ENCODE results near the gene H3-3A.

The H3-3A gene

DNA sequence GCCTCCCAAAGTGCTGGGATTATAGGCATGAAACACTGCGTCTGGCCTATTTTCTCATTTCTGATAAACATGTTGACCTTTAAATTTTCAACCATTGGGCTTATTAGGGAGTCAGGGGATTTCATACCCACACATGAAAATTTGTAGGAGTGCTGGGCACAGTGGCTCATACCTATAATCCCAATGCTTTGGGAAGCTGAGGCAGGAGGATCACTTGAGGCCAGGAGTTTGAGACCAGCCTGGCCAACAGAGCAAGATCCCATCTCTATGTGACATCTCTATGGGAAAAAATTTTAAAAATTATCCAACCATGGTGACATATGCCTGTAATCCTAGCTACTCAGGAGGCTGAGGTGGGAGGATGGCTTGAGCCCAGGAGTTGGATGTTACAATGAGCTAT, 10.5 kb upstream of the H3-3A start:
- in situ Hi-C loops (cut with HindIII; ENCODE audit: low sequenced_read_pairs), result no loop called here

- in situ Hi-C loops (cut with HindIII; ENCODE audit: low sequenced_read_pairs), result no loop called here
Measured at GRCh38 chr1:226054519-226055327, 7.8 kb upstream of the H3-3A start.

- in situ Hi-C loops (cut with HindIII; ENCODE audit: low sequenced_read_pairs), result loop anchor here (5.0 kb wide), 1 partner anchor 67 kb away; no protein-coding TSS in a partner anchor
Measured at GRCh38 chr1:226059709-226060108, 2.8 kb upstream of the H3-3A start.

- in situ Hi-C loops (cut with HindIII; ENCODE audit: low sequenced_read_pairs), result loop anchor here (5.0 kb wide), 1 partner anchor 68 kb away; no protein-coding TSS in a partner anchor
Measured at GRCh38 chr1:226060427-226060826, 2.1 kb upstream of the H3-3A start.

- in situ Hi-C loops (cut with HindIII; ENCODE audit: low sequenced_read_pairs), result loop anchor here (5.0 kb wide), 1 partner anchor 69 kb away; no protein-coding TSS in a partner anchor
Measured at GRCh38 chr1:226061068-226061840, 1.3 kb upstream of the H3-3A start.

GRCh38 chr1:226061841-226062557, 517 bp upstream of the H3-3A start:
- in situ Hi-C loops (cut with HindIII; ENCODE audit: low sequenced_read_pairs), result loop anchor here (5.0 kb wide), 1 partner anchor 70 kb away; no protein-coding TSS in a partner anchor

DNA sequence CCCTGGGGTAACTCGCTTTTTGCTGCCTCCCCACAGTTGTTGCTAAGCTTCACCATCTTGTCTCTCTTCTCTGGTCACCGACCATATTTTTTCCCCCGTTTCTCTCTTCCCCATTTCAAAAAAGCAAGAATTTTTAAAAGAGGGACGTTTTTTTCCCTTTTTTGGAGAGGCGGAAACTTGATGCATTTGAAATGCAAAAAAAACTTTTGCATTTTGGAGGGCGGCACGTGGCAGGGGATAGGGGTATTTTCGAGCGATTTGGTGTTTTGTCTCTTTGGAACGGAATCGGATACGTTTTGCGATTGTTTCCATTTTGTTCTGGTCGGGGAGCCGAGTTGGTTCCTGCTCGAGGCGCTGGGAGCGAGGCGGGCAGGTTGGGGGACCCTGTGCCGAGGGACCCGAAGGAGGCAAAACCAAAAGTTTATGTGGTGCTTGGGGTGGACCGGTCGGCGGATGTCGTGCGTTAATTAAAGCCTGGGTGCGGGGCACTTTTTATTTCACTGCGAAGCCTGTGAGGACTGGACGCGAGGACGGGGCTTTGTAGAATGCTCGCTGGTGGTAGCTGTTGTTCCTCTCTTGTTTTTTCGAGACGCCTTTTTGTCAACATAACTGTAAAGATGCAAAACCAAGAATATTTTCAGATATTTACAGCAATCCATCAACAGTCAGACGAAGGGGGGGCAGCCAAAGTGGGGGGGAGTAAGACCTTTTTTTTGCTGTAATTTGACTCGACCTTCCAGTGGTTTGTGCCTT, 884 bp downstream of the H3-3A start:
- in situ Hi-C loops (cut with HindIII; ENCODE audit: low sequenced_read_pairs), result loop anchor here (5.0 kb wide), 1 partner anchor 71 kb away; no protein-coding TSS in a partner anchor

DNA sequence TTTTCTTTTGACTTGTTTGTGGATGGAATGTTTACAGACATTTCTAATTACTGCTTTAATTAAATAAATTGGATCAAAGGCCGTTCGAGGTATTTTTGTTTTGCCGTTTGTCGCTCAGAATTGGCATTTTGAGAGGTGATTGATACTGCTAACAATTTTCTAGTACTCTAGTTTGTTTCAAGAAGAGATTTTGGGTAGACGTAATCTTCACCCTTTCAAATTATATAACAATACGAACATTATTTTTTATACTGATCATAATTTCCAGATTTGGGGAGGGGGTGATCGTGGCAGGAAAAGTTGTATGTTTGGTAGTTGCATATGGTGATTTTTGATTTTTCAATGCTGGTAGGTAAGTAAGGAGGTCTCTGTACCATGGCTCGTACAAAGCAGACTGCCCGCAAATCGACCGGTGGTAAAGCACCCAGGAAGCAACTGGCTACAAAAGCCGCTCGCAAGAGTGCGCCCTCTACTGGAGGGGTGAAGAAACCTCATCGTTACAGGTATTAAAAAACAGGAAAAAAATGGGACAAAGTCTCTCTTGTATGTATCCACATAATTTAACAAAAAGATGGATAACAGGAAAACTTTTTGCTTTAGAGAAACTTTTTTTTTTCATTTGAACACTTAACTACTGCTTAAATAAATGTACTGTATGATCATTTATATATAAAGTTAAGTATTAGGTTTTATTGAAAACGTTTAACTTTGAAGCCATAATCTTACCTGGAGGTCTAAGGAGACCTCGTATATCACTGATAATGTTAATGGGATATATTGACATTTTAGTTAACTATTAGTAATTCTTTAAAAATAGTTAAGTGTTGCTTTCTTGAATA, 1.7 kb downstream of the H3-3A start:
- in situ Hi-C loops (cut with HindIII; ENCODE audit: low sequenced_read_pairs), result loop anchor here (5.0 kb wide), 1 partner anchor 72 kb away; no protein-coding TSS in a partner anchor

DNA sequence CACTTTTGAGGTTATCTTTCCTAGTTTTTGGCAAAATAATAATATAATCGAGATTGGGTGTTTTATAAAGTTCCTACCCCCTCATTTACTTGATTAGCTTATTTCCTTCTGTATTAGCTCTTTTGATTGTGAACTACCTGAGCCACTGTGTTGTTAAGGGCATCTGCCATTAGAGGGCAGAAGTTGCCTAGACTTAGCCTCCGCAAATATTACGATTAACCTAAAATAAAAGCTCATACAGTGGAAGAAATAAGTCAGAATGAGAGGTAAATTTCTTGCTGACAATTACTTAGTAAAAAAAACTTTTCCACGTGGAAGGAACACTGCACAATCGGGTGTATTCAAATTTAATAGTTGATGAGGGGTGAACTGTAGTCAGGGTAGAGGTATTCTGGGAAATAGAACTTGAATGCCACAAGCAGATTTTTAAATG, 2.3 kb downstream of the H3-3A start:
- in situ Hi-C loops (cut with HindIII; ENCODE audit: low sequenced_read_pairs), result loop anchor here (5.0 kb wide), 1 partner anchor 73 kb away; no protein-coding TSS in a partner anchor

GRCh38 chr1:226066415-226067078, 4.0 kb downstream of the H3-3A start:
- in situ Hi-C loops (cut with HindIII; ENCODE audit: low sequenced_read_pairs), result no loop called here

DNA sequence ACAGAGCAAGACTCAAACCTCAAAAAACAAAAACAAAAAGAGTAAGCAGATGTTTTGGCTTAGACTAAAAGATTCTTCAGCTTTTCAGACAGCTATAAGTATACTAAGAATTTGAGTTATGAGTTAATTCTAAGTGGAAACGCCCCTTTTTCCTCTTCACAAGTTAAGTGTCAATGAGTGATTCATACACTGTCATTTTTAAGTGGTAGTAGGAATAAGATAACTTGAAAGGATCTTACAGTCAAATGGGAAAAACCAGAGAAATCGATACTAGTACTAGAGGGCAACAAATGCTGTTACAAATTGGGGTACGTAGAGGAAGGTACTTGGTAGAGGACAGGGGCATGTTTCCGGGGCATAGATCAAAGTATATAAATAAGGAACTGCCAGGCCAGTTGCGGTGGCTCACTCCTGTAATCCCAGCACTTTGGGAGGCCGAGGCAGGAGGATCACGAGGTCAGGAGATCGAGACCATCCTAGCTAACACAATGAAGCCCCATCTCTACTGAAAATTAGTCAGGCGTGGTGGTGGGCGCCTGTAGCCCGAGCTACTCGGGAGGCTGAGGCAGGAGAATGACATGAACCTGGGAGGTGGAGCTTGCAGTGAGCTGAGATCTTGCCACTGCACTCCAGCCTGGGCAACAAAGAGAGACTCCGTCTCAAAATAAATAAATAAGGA, 7.4 kb downstream of the H3-3A start:
- in situ Hi-C loops (cut with HindIII; ENCODE audit: low sequenced_read_pairs), result no loop called here

- in situ Hi-C loops (cut with HindIII; ENCODE audit: low sequenced_read_pairs), result no loop called here
Measured at GRCh38 chr1:226072347-226072746, 9.8 kb downstream of the H3-3A start.

DNA sequence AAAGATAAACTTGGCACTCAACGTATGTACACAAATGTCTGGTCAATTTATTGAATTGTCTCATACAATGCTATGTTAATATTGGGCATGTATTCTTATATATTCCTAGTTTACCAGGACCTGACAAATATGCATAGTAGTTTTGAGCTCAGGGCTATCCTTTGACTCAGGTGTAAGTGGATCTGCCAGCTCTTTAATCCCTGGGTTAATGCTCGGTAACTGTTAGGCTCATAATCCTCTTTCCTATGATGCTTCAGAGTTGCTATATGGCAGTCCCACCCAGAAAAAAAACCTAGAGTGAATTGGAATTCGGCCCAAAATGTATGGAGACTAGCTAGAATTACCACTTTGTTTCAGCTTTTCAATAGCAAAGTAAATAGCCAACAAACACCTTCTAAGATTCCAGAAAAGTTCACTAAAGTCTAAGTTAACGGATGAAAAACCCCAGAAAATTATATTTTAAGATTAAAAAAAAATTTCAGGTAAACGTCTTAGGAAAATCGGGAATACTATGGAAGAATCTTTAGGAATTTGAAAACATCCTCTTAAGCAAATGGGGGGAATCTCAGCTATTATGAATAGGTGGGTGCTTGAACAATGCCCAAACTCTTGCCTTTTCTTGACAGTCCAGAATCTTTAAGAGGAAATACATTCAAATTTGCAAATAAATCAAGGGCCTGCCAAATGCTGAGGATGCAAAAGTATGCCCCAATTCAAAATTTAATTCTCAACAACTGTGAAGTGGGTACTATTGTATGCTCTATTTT, 10.9 kb downstream of the H3-3A start:
- in situ Hi-C loops (cut with HindIII; ENCODE audit: low sequenced_read_pairs), result no loop called here

GRCh38 chr1:226074046-226074445, 11.5 kb downstream of the H3-3A start:
- in situ Hi-C loops (cut with HindIII; ENCODE audit: low sequenced_read_pairs), result no loop called here

DNA sequence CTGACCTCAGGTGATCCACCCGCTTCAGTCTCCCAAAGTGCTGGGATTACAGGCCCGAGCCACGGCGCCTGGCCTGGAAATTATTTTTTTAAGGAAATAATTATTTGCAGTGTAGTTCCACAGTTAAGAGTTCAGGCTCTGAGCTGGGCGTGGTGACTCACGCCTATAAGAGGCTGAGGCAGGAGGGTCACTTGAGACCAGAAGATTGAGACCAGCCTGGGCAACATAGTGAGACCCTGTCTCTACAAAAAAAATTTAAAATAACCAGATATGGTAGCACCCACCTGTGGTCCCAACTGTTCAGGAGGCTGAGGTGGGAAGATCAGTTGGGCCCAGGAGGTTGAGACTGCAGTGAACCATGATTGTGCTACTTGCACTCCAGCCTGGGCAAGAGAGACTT, 13.9 kb downstream of the H3-3A start:
- in situ Hi-C loops (cut with HindIII; ENCODE audit: low sequenced_read_pairs), result no loop called here

GRCh38 chr1:226078374-226078773, 15.9 kb downstream of the H3-3A start:
- in situ Hi-C loops (cut with HindIII; ENCODE audit: low sequenced_read_pairs), result no loop called here

- in situ Hi-C loops (cut with HindIII; ENCODE audit: low sequenced_read_pairs), result no loop called here
Measured at GRCh38 chr1:226082587-226082917, 20.0 kb downstream of the H3-3A start.

DNA sequence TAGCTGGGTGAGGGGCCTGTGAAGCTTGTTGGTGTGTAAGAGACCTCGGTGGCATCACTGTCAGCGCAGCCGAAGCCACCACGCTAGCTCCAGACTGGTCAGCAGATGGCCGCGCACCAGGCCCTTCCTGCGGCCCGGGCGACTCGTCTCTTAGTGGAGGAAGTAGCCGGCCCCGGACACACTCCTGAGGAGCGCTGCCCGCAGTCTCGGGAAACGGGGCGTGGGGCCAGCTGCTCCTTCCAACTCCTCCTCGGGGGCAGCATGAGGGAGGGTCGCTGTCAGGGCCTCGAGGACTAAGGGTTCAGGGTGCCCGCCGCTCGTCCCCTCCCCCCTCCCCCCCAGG, 20.4 kb downstream of the H3-3A start:
- in situ Hi-C loops (cut with HindIII; ENCODE audit: low sequenced_read_pairs), result no loop called here

All from endothelial cell of hepatic sinusoid (primary cell).